ENCODE measurements around the gene XXYLT1. TPM values are rescaled to one million over a fixed set of nuclear protein-coding genes. Genes with fewer than 3 reads are reported as not detected.

XXYLT1 gene
- total RNA-seq, 1 experiment from 2014 or later, result 10.9 TPM

DNA sequence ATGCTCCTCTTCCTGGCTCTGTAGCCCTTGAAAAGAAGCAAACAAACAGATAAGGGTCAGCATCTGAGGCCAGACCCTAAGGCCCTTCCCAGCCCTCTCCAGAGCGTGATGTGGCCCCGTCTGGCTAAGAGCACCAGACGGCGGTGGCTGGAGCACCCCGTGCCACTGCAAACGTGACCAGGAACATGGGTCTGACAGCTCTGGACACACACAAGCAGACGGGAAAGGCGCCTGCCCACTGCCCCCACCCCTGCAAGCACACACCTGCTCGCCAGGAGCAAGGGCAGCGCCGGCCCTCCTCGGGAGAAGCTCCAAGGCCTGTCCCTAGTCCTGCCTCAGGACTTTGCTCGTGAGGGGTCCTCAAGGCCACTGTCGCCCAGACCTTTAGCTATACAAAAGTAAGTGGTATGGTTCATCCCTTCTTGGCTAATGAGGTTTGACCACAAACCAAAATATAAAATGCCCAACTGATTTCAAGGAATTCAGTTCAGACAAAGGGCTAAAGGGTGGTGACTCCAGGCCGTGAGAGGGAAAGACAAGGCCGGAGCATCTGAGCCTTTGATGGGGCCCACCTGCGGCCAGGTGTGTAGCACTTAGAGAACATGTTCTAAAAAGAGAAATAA is 90.4 kb downstream of the XXYLT1 start:
- POLR2A ChIA-PET, result no interaction called here
- intact Hi-C loops (cut with micrococcal nuclease), result no loop called here

DNA sequence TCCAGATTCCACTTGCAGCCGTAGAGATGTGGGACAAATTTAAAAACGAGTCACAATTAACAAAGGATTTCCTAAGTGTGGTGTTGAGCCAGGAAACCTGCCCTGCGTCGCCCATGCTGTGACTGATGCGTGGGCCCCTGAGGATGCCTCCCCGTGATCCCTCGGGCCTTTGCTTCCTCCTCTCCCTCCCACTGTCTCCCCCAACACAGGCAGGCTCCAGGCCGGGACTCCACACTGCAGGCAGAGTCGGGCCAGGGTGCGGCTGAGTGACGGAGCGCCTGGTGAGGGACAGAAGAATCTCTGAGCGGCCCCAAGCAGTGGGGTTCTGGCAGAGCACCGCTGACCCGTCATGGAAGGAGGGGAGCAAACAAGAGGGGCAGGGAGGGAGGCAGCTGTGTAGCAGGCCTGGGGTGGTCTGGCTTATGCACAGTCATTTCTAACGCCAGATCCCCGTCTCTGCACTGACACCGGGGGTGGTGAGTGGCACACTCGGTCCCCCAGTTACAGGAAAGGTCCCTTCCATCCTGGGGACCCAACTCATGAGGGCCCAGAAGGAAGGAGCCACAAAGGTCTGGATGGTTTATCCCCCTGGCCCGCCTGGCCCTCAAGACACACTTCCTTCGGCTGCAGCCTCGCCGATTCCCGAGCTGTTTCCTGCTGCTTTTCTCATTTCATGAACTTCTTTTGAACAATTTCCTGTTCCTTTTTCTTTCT is 91.0 kb downstream of the XXYLT1 start:
- H3K36me3 ChIP-seq (ENCODE audit: control insufficient read depth in 1 of 2, insufficient read depth in 2 of 2, low read length in 2 of 2), result no peaks in the 10 kb centered on the region
- H2AFZ ChIP-seq (ENCODE audit: low read depth, low read length, poor library complexity, severe bottlenecking), result no peak overlapping the region
- BruUV-seq (replicated peaks), result no TSS peak
- H3K4me3 ChIP-seq (replicated peaks in 1 of 2; ENCODE audit: low read depth in 1 of 2, low read length in 2 of 2), result no peak overlapping the region
- no peak for DNase-seq (ENCODE audit: low read depth, low spot score)
- no peaks in the 10 kb centered on the region; a peak in 1 of 4 replicates for H3K4me1 ChIP-seq (ENCODE audit: control insufficient read depth in 1 of 2, insufficient read depth in 2 of 2, low read length in 2 of 2)
- POLR2A ChIA-PET, result no interaction called here
- no peaks in the 10 kb centered on the region for H3K9me3 ChIP-seq (ENCODE audit: control insufficient read depth in 1 of 2, insufficient read depth in 1 of 2, low read depth in 1 of 2, low read length in 2 of 2)
- no peak overlapping the region for H3K4me2 ChIP-seq (ENCODE audit: low read length)
- no peak overlapping the region for H3K27ac ChIP-seq (ENCODE audit: low read depth, low read length)
- H3K79me2 ChIP-seq (ENCODE audit: insufficient read depth, low read length), result no peaks in the 10 kb centered on the region
- H3K9me2 ChIP-seq (ENCODE audit: insufficient read depth), result no peaks in the 10 kb centered on the region
- CTCF ChIA-PET, result no interaction called here
- H3K27me3 ChIP-seq (ENCODE audit: insufficient read depth, low read length), result no peaks in the 10 kb centered on the region
- intact Hi-C loops (cut with micrococcal nuclease), result no loop called here
- H3K9ac ChIP-seq (ENCODE audit: low read length), result no peak overlapping the region
- H4K20me1 ChIP-seq (ENCODE audit: insufficient read depth), result no peaks in the 10 kb centered on the region
- ATAC-seq, result no peak
- RAD21 ChIA-PET (ENCODE audit: low non-redundant PET in 1 of 2, low total read pairs in 2 of 2, uncharacterized antibody in 2 of 2, unreplicated experiment in 2 of 2), result no interaction called here
- TF ChIP-seq EZH2 (IDR thresholded peaks at IDR 0.05) (no peak), YY1 (IDR thresholded peaks at IDR 0.05; ENCODE audit: extremely low read depth, insufficient replicate concordance, low read depth, low read length) (no peak), EGR1 (IDR thresholded peaks at IDR 0.05; ENCODE audit: low read depth) (no peak), CEBPB (IDR thresholded peaks at IDR 0.05; ENCODE audit: low read depth) (no peak), JUND (IDR thresholded peaks at IDR 0.05) (no peak), ZFX (IDR thresholded peaks at IDR 0.05) (no peak), ELF1 (IDR thresholded peaks at IDR 0.05; ENCODE audit: borderline replicate concordance, low read depth) (no peak), EZH2phosphoT487 (IDR thresholded peaks at IDR 0.05; ENCODE audit: borderline replicate concordance) (no peak), SIN3A (IDR thresholded peaks at IDR 0.05; ENCODE audit: low read depth) (no peak), ZNF274 (IDR thresholded peaks at IDR 0.05; ENCODE audit: low read depth, low read length) (no peak), POLR2AphosphoS5 (IDR thresholded peaks at IDR 0.05; ENCODE audit: low read depth, low read length) (no peak)
- TF ChIP-seq, protein P1, sequence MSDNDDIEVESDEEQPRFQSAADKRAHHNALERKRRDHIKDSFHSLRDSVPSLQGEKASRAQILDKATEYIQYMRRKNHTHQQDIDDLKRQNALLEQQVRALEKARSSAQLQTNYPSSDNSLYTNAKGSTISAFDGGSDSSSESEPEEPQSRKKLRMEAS (IDR thresholded peaks at IDR 0.05), result no peak
- TF ChIP-seq, protein P2, sequence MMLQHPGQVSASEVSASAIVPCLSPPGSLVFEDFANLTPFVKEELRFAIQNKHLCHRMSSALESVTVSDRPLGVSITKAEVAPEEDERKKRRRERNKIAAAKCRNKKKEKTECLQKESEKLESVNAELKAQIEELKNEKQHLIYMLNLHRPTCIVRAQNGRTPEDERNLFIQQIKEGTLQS (IDR thresholded peaks at IDR 0.05), result no peak

More for the DNA sequence above, 90.4 kb downstream of the XXYLT1 start:
- Histone ChIP-seq H3K9me2 (ENCODE audit: insufficient read depth) (no peaks in the 10 kb centered on the region), H3K4me1 (ENCODE audit: control insufficient read depth in 1 of 2, insufficient read depth in 2 of 2, low read length in 2 of 2) (peaks cover 0 to 3% of the 10 kb centered on the region in 2 experiments; a peak in 2 of 4 replicates), H3K9ac (ENCODE audit: low read length) (no peak overlapping the region), H3K4me2 (ENCODE audit: low read length) (no peak overlapping the region), H3K27me3 (ENCODE audit: insufficient read depth, low read length) (no peaks in the 10 kb centered on the region), H4K20me1 (ENCODE audit: insufficient read depth) (no peaks in the 10 kb centered on the region), H3K9me3 (ENCODE audit: control insufficient read depth in 1 of 2, insufficient read depth in 1 of 2, low read depth in 1 of 2, low read length in 2 of 2) (no peaks in the 10 kb centered on the region), H3K79me2 (ENCODE audit: insufficient read depth, low read length) (no peaks in the 10 kb centered on the region), H3K27ac (ENCODE audit: low read depth, low read length) (no peak overlapping the region), H3K4me3 (replicated peaks in 1 of 2; ENCODE audit: low read depth in 1 of 2, low read length in 2 of 2) (no peak overlapping the region), H2AFZ (ENCODE audit: low read depth, low read length, poor library complexity, severe bottlenecking) (no peak overlapping the region), H3K36me3 (ENCODE audit: control insufficient read depth in 1 of 2, insufficient read depth in 2 of 2, low read length in 2 of 2) (no peaks in the 10 kb centered on the region)
- RAD21 ChIA-PET (ENCODE audit: low non-redundant PET in 1 of 2, low total read pairs in 2 of 2, uncharacterized antibody in 2 of 2, unreplicated experiment in 2 of 2), result no interaction called here
- no peak for TF ChIP-seq SRF (IDR thresholded peaks at IDR 0.05; ENCODE audit: low read depth)
- no peak for TF ChIP-seq ZFX (IDR thresholded peaks at IDR 0.05)
- TF ChIP-seq ZNF274 (IDR thresholded peaks at IDR 0.05; ENCODE audit: low read depth, low read length), result no peak
- TF ChIP-seq TCF7L2 (IDR thresholded peaks at IDR 0.05; ENCODE audit: borderline replicate concordance, extremely low read depth, insufficient read depth, insufficient read length), result no peak
- TF ChIP-seq, protein P3, sequence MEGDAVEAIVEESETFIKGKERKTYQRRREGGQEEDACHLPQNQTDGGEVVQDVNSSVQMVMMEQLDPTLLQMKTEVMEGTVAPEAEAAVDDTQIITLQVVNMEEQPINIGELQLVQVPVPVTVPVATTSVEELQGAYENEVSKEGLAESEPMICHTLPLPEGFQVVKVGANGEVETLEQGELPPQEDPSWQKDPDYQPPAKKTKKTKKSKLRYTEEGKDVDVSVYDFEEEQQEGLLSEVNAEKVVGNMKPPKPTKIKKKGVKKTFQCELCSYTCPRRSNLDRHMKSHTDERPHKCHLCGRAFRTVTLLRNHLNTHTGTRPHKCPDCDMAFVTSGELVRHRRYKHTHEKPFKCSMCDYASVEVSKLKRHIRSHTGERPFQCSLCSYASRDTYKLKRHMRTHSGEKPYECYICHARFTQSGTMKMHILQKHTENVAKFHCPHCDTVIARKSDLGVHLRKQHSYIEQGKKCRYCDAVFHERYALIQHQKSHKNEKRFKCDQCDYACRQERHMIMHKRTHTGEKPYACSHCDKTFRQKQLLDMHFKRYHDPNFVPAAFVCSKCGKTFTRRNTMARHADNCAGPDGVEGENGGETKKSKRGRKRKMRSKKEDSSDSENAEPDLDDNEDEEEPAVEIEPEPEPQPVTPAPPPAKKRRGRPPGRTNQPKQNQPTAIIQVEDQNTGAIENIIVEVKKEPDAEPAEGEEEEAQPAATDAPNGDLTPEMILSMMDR (IDR thresholded peaks at IDR 0.05 in 2 of 3, conservative IDR thresholded peaks at IDR 0.05 in 1 of 3; ENCODE audit: borderline replicate concordance in 1 of 3, insufficient read depth in 1 of 3, low read depth in 2 of 3, low read length in 2 of 3), result no peak
- no TSS peak for BruUV-seq (replicated peaks)
- no peak for ATAC-seq
- CTCF ChIA-PET, result no interaction called here
- no peak for DNase-seq (ENCODE audit: low read depth, low spot score)

All from HCT116 (cell line).